Fibroblast of skin of left quadriceps (primary cell): ENCODE data around the gene ASAP2.
"Not testable (repeated sequence)": the region's sequence is repeated elsewhere in the genome, so short reads cannot be mapped to it uniquely, and the experiment has no call there.

ENCODE experiments used
- DNase-seq, 2 experiments: peaks; one replicate each; pipeline ENCODE4 v3.0.0-alpha.2; 2013; ENCODE audit warnings: low read depth in 2 of 2

The ASAP2 gene

DNA sequence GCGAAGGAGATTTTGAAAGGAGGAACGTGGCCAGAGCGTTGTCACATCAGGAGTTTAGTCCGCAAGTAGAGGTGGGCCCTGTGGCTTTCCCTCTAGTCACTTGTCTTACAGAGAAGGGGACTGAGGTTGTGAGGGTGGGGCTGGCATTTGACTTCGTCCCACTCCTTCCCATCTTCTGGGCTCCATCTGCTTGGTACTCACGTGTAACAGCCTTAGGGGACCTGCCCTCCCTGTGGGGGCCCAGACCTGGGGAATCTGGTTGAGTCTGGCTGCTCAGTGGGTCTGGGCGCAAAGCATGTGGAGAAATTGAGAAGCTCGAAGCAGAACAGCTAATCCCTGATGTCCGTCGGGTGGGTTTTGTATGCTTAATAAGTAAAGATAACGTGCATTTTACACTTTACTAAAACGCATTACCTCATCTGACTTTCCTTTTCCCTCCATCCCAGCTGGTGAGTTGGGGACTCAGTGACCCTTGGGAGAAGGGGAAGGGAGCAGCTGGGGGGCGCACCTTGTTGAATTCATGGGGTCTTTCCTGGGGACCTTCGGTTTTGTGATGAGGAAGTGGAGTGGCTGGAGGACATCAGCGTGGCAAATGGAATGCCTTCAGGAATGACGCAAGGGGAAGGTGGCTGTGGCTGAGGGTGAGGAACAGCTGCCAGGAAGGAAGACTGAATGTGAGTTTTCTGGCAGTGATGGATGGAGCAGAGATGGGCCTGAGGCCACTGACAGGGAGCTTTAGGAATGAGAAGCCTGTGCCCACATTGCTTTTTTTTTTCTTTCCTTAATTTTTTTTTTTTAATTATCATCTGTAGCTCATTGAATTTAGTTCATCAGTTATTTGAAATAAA is 44.8 kb downstream of the ASAP2 start:
- DNase-seq = peak; percentile 63 to 67

- DNase-seq = no peak
Measured at GRCh38 chr2:9252002-9252357, 45.4 kb downstream of the ASAP2 start.

DNA sequence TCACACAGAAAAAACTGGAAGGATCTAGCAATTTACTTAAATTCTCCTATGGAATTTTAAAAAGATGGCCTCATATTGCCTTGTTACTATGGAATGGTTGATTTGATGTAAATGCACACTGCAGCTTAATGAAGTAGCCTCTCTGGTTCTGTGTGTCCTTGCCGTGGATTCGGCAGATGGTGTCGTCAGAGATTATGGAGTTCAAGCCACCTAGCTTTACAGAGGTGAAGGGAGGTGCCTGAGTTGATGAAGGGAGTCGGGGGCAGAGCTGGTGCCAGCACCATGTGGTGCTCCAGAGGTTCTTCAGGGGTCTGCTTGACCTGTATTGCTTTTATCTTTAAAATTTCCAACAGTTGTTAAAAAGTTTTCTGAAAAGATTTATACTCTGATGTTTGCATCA is 48.8 kb downstream of the ASAP2 start:
- DNase-seq = no peak

DNA sequence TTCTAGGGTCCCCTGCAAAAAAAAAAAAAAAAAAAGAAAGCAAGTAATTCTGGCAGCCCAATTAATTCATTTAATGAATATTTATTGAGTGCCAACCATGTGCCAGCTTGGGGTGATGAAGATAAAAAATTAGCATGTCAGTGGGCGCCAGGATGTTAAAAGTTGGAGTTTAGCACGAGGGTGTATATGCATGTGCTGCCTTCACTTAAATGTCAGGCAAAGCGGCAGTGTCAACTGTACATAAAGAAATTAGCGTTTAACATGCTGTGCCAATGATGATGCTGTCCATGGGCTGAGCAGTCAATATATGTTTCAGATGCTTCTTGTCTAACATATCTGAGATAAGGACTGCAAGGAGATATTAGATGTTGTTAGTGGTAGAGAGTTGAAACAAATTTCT is 49.5 kb downstream of the ASAP2 start:
- DNase-seq = no peak

- DNase-seq = peak; percentile 39 to 46
Measured at GRCh38 chr2:9256570-9257043, 50.0 kb downstream of the ASAP2 start.

- DNase-seq = no peak
Measured at GRCh38 chr2:9258501-9258900, 51.9 kb downstream of the ASAP2 start.

DNA sequence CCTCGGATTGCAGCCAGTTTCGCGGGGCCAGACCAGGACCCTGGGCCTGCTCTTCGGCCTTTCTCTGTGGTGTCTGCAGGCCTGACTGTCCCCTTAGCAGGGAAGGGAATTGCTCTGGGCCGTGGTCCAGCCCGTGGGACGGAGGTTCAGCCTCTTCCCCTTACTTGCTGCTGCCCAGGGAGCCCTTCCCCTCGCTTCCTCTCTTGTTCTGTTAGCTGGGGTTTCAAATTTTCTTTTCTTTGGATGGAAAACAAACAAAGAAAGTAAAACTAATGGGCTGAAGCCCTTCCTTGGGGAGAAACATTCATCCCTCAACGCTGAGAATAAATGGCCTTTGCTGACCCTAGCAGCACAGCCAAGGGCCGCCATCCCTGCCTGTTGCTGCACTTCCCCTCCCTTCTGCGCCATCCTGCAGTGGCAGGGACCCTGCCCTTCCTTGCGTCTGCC is 52.4 kb downstream of the ASAP2 start:
- no peak for DNase-seq

DNA sequence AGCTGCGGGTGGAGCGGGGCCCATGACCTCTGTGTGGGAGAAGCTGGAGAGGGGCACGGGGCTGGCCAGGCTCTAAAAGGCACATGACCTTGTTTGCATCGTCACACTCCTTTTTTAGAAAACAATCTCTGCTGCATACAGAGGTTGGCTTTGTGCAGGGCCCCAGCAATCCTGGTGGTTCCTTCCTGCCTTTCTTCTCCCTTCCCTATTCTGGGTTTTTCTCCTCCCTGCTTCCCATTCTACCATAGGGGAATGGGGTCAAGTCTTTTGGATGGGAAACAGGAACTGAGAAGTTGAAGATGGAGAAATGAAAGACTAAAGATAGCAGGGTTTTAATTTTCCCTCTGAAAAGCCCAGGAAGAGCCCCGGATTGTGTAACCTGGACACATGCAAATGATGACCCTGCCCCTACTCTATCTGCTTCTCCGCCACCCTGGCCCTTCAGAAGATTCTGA is 53.9 kb downstream of the ASAP2 start:
- DNase-seq = no peak

DNA sequence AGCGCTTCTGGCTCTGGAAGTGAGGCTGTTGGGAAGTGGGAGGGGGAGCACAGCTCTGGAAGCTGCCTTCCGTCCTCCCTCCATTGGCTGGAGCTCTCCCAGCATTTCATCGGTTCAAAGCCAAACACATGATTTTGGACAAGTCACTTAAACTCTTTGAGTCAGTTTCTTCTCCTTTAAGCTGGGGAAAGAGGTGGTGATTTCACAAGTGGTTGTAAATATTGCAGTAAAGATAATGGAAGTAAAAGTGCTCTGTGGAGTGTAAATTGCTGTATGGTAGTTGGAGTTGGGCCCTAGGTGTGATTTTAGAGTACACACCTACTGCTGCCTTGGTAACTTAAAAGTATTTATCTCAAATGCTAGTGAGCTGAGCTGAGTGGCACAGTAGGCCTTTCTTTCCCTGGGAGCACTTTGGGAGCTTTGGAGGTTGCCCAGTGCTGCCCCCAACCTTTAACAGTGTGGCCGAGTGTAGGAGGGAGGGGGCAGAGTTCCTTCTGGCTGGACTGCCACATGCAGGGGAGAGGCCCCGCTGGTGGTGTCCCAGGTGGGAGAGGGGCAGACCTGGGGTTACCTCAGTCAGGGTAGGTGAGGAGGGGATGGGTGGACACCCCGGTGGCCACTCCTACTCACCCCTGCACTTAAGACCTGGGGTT is 54.7 kb downstream of the ASAP2 start:
- no peak for DNase-seq

- DNase-seq = no peak
Measured at GRCh38 chr2:9262671-9263171, 56.1 kb downstream of the ASAP2 start.

DNA sequence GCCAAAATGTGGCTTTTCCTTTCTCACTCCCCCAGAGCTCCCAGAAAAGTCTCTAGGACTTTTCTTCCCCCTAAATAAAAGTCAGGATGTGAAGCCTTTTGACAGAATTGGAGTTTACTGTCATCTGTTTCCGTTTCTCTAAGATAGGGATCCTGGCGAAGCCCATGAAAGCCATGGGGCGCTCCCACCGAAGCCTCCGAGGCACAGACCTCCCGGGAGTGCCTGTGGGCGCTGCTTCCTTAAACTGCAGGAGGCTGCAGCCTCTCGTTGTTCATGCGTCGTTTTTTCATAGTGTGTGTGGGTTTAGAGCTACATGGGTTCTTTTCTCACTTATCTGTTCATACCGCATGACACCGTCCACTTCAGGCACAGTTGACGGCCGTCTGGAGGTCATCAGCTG is 56.8 kb downstream of the ASAP2 start:
- DNase-seq = no peak

DNA sequence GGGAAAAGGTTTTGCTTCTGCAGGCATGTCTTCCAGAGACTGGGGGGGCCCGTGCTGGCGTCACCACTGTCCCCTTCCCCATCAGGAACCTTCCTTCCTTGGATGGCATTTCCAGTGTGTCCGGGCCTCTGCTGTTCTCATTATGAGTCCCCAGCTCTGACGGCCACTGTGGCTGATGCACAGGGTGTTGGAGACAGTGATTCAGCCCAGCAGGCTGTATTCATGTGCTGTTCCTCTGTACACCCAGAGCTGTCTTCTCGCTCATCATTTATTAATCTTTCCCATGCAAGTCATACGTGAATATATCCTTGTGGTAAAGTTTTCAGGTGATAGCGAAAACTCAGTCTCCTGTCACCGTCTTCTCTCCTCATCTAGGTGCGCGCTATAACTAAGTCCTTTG is 57.7 kb downstream of the ASAP2 start:
- DNase-seq = no peak

GRCh38 chr2:9266711-9267110 is 60.1 kb downstream of the ASAP2 start:
- DNase-seq = no peak

DNA sequence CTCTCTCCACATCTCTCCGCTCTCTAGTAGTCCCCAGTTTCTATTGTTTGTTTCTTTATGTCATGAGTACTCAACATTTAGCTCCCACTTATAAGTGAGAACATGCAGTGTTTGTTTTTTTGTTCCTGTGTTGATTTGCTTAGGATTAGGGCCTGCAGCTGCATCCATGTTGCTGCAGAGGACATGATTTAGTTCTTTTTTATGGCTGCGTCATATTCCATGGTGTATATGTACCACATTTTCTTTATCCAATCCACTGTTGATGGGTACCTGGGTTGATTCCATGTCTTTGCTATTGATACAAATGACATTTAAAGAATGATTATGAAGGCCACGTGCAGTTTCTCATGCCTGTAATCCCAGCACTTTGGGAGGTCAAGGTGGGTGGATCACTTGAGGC is 60.7 kb downstream of the ASAP2 start:
- not testable (repeated sequence) for DNase-seq

DNA sequence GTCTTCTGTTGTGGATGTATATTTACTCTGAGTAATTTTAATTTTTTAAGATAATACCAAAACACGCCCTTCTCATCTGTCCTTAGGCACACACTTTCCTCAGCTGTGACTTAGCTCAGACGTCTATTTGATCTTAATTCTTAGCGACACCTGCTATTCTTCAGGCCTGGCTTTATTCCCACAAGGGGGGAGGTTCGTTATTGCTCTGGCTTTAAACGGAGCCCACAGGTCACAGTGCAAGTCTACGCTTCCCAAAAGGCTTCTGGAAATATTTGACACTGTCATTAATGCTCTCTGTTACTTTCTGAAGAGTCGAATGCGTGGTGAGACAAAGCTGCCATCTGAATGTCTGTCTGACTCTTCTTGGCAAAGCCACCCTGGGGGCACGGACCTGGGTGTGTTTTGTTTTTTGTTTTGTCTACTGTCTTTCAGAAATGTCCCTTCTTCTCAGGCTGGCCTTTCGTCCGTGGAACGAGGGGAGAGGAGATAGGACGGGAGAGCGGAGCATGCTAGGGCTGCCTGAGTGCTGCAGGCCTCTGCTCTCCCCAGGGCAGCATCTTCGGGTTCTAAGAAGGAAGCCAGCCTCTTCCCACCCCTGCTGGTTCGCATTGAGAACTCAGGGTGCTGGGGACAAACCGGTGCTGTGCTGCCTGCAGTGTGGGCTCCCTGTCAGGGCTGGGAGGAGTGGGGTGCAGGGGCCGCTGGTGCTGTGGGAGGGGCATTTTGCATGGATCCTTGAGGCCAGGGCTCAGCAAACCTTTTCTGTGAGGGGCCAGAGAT is 61.9 kb downstream of the ASAP2 start:
- DNase-seq = no peak

DNA sequence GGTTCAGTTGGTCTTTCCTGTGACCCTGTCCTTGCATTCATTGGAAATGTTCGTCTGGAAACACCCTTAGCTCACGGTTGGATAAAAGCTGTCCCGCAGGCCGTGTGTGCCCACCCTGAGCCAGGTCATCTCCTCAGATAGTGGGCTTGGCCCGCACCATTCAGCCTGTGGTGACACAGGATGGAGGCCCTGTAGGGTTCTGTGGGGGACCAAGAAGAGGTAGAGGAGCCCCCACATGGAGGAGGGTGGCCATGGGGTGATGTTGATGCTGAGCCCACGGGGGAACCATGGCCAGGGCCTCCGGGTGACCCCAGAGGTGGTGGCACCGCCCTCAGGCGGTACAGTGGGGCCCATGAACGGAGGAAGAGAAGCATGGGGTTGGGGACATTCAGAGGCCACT is 62.7 kb downstream of the ASAP2 start:
- no peak for DNase-seq

DNA sequence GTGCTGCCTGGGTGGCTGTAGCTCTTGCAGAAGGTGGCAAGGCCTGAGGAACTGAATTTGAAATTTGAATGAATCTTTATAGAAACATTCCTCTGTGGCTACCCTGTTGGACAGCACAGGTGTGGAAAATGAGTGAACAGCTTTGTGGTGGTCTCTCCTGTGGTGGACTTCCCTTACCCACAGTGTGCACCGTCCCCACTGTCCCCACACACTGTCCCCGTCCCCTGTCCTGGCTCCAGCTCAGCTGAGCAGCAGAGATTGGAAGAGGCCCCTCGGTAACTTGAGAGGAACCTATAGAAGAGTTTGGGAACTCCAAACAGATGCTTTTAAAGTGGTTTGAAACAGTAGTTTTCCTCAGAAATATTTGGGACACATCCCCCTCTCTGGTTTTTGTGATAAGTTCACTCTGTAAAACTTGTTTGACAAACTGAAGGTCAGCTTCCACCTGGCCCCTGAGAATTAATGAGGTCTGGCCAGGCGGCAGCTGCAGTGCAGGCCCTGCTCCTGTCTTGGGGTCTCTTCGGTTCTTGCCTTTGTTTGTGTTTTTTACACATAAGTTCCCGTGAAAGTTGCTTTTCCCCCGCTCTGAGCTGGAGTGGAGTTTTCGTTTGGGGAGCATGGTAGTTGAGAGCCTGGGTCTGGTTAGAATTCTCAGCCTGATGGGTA is 63.2 kb downstream of the ASAP2 start:
- DNase-seq = no peak

DNA sequence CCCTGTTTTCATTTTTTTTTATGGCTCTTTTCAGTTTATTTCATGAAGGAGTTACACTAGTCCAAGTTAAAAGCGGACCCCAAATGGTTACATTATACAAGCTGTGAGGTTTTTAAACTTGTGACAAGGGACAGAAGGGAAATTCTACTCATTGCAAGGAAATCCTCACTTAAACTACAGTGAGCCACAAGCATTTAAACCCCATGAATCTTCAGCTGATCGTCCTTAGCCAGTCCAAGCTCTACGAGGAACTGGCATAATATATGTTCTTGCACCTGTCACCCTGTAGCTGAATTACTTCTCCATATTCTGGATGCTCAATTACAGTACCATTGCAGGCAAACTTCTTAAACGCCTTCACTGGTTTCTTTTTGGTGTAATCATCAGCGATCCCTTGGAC is 64.5 kb downstream of the ASAP2 start:
- DNase-seq = no peak

- no peak for DNase-seq
Measured at GRCh38 chr2:9271691-9272090, 65.1 kb downstream of the ASAP2 start.

GRCh38 chr2:9273486-9274130 is 67.0 kb downstream of the ASAP2 start:
- DNase-seq = no peak

GRCh38 chr2:9274701-9275343 is 68.2 kb downstream of the ASAP2 start:
- no peak for DNase-seq
